GM10248 (cell line): ENCODE results near the gene GLDC.
A peak's percentile ranks its signal among the peaks of the same experiment; 100 is the strongest.

Experiments
- CTCF ChIA-PET: fragments of 300-600 bp; sonication (Branson Sonifier 250); formaldehyde crosslinking; extraction: SDS; loops from one replicate; lab custom pipeline; 2021; ENCODE audit warnings: antibody characterized with exemption; lab: Yijun Ruan, JAX
- POLR2A ChIA-PET: fragments of 350-650 bp; sonication (Branson Sonifier 250); formaldehyde crosslinking; extraction: SDS; loops from one replicate; lab custom pipeline; 2020; ENCODE audit warnings: antibody characterized with exemption; lab: Yijun Ruan, JAX
- DNase-seq: peaks from one replicate; pipeline ENCODE4 v3.0.0; 2012; ENCODE audit errors: extremely low spot score
- CTCF ChIP-seq: IDR thresholded peaks from 2 replicates; pipeline ENCODE4 v1.5.1; 2012; ENCODE audit warnings: mild to moderate bottlenecking, low read depth; ENCODE audit errors: extremely low read depth, missing control alignments, control extremely low read depth

The GLDC gene

DNA sequence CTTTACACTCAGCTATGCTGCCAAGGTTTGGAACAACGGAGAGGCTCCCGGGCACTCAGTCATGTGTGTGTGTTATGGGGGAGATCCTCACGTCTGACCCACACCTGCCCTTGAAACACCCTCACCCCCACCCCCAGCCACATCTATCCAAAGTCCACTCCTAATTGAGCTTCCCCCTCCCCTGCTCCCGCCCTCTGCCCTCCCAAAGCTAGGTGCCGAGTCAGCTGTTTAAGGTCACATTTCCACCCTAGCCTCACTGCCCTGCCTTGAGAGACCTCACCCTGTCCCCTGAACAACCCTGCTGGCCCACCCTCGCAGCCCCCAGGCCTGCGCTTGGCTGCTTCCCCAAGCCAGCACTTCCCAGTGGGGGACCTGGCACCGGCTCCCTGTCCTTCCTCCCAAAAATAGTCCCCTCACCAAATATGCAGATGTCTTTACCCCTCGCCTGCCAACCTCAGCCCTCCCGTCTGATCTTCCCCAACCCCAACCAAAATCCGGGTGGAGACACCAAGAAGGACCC lies 36.0 kb downstream of the GLDC start:
- CTCF ChIA-PET = interaction anchor here (1.0 to 1.9 kb wide), 6 partner anchors 10 to 142 kb away, joined by 3 to 6 read pairs (median 4); no protein-coding TSS in a partner anchor
- no peak for DNase-seq
- TF ChIP-seq CTCF = no peak
- POLR2A ChIA-PET = interaction anchor here (0.6 kb wide), 1 partner anchor 24 kb away, joined by 7 read pairs; no protein-coding TSS in a partner anchor

DNA sequence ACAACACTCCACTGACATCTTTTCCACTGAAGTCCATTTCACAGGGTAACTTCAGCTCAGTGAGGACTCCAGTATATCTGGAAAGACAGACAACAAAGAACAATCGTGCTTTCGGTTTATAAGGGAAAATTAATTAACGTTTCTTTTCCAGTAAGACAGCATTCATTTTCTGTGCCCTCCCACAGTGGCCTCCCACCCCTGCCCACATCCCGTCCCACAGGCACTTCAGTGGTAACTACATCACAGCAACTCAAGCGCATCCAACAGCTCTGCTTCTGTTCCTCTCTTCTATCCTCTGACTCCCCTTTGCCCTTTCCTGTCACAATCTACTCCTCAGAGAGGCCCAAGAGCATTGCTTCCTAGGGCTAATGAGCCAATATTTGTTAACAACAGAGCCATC lies 40.3 kb downstream of the GLDC start:
- ChIA-PET CTCF (interaction anchor here (1.2 to 1.3 kb wide), 2 partner anchors 10 to 28 kb away, joined by 3 read pairs; no protein-coding TSS in a partner anchor), POLR2A (no interaction called here)
- peak; percentile 51 for DNase-seq
- TF ChIP-seq CTCF = no peak

GRCh38 chr9:6600426-6600825 lies 45.1 kb downstream of the GLDC start:
- CTCF ChIA-PET = interaction anchor here (0.9 to 3.1 kb wide), 5 partner anchors 10 to 43 kb away, joined by 3 to 8 read pairs (median 3); no protein-coding TSS in a partner anchor
- POLR2A ChIA-PET = no interaction called here
- DNase-seq = no peak
- TF ChIP-seq CTCF = no peak

DNA sequence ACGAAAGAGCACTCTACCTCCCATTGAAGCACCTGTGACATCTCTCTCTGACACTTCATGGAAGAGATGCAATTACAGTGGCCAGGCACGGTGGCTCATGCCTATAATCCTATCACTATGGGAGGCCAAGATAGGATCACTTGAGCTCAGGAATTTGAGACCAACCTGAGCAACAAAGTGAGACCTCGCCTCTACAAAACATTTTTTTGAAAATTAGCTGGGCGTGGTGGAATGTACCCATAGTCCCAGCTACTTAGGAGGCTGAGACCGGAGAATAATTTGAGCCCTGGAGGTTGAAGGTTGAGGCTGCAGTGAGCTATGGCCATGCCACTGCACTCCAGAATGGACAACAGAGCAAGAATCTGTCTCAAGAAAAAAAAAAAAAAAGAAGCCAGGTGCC lies 45.5 kb downstream of the GLDC start:
- TF ChIP-seq CTCF = no peak
- POLR2A ChIA-PET = interaction anchor here (0.7 kb wide), 1 partner anchor 19 kb away, joined by 3 read pairs; no protein-coding TSS in a partner anchor
- DNase-seq = no peak
- CTCF ChIA-PET = interaction anchor here (0.9 to 3.1 kb wide), 7 partner anchors 9 to 43 kb away, joined by 3 to 13 read pairs (median 3); no protein-coding TSS in a partner anchor

DNA sequence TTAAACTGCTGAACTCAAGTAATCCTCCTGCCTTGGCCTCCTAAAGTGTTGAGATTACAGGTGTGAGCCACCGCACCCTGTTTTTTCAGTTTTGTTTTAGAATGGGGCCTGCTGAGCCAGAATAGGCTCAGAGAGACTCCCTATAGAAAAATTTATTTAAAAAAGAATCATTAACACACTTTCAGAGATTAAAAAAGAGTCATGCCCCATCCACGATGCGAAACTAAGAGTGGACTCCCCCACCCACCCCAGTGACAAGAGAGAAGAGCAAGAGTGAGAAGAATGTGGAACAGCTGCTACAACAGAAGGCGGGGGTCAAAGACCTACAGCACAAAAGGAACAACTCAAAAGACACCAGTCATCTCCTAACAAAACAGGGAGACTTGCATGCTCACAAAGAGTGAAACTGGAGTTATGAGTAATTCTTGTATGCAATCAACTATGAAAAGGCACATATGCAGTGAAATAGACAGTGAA lies 47.2 kb downstream of the GLDC start:
- TF ChIP-seq CTCF = no peak
- DNase-seq = peak; percentile 86
- CTCF ChIA-PET = interaction anchor here (0.8 to 3.1 kb wide), 4 partner anchors 11 to 141 kb away, joined by 3 to 13 read pairs (median 6); no protein-coding TSS in a partner anchor
- POLR2A ChIA-PET = no interaction called here

GRCh38 chr9:6592791-6593190 lies 52.7 kb downstream of the GLDC start:
- no peak for DNase-seq
- CTCF ChIA-PET = interaction anchor here (1.5 to 1.6 kb wide), 2 partner anchors 35 to 72 kb away, joined by 3 read pairs; no protein-coding TSS in a partner anchor
- POLR2A ChIA-PET = interaction anchor here (1.2 kb wide), 1 partner anchor 123 kb away, joined by 3 read pairs; no protein-coding TSS in a partner anchor
- TF ChIP-seq CTCF = no peak
